ENCODE results near the gene NOP10. TPM values are rescaled to one million over a fixed set of nuclear protein-coding genes. Genes with fewer than 3 reads are reported as not detected.
A peak's percentile ranks its signal among the peaks of the same experiment; 100 is the strongest.
"Not testable (repeated sequence)": the region's sequence is repeated elsewhere in the genome, so short reads cannot be mapped to it uniquely, and the experiment has no call there.

The NOP10 gene
- 100 to 1,000 TPM in 3 of 6 donors, 10 to 100 TPM in 3; 75.4 to 177 (median 104) TPM for total RNA-seq

GRCh38 chr15:34342737-34343575, at the start of gene NOP10, which contains the start of gene NUTM1:
TSS of gene NOP10 (minus strand) at chr15:34343136. CDS start at chr15:34343073, 63 bp downstream.
TSS of gene NUTM1 (plus strand) at chr15:34343315. CDS start at chr15:34343697, 382 bp downstream.
- peak; percentile 79 to 94 for DNase-seq
- H3K4me1 ChIP-seq: peaks cover 11 to 22% (median 18%) of the 10 kb centered on the region in 4 donors
- no peaks in the 10 kb centered on the region for H3K9me3 ChIP-seq
- H3K27ac ChIP-seq: peak within 1 kb of the TSS; percentile 90 to 97 (median 93)
- ATAC-seq (ENCODE audit: low FRiP score in 2 of 2): peak; percentile 97
- H3K27me3 ChIP-seq: no peaks in the 10 kb centered on the region
- peaks cover 0 to 21% (median 1%) of the 10 kb centered on the region in 4 donors for H3K36me3 ChIP-seq
- peak within 1 kb of the TSS; percentile 59 to 85 (median 74) for H3K4me3 ChIP-seq
- TF ChIP-seq POLR2A (IDR thresholded peaks at IDR 0.05) (peak in 3 of 4 donors; percentile 61 to 87 (median 74)), CTCF (IDR thresholded peaks at IDR 0.05) (peak; percentile 80 to 96 (median 94)), POLR2AphosphoS5 (IDR thresholded peaks at IDR 0.05) (peak; percentile 95 to 96), EP300 (IDR thresholded peaks at IDR 0.05) (peak in 1 of 4 donors; percentile 71)
- WGBS, 2 donors: 2% methylated on average over 38 of the region's 38 CpGs

GRCh38 chr15:34389594-34390086, 46.7 kb upstream of the NOP10 start:
- H3K27me3 ChIP-seq; DNase-seq; ATAC-seq (ENCODE audit: low FRiP score in 2 of 2); H3K9me3 ChIP-seq; H3K4me3 ChIP-seq; H3K4me1 ChIP-seq; H3K36me3 ChIP-seq; H3K27ac ChIP-seq: not testable (repeated sequence)
- no CpG with 5 or more reads among the region's 16 CpGs for WGBS, 2 donors

DNA sequence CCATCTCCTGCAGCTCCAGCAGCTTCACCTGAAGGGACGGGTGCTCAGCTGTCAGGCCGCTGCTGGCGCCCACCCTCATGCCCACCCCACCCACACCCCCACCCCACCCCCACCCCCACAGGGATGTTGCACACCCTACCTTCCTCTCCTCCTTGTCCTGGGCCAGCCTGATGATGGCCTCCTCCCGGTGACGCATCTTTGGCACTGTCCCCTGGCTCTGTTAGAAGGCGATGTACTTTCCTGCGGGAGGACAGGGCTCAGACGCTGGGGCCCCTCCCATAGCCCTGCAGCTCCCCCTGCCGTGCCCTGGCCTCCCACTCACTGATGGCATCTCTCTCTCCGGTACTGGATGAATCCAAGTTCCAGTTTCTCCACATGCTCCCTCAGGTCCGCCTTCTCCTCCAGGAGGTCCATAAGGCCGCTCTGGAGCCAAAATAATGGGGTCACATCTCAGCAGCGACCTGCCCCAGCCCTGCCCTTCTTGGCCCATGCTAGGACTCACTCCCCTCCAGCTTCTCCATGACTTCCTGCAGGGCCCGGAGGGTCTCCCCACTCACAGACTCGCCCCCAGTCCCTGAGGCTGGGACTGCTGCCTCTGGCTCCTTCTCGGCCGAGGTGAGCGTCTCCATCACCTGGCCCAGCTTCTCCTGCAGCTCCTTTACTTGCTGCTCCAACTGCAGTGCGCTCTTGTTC, 39.0 kb upstream of the NOP10 start:
- not testable (repeated sequence) for H3K27ac ChIP-seq, H3K4me1 ChIP-seq, H3K27me3 ChIP-seq, H3K4me3 ChIP-seq, DNase-seq, H3K9me3 ChIP-seq, H3K36me3 ChIP-seq
- no CpG with 5 or more reads among the region's 19 CpGs for WGBS, 2 donors
- ATAC-seq (ENCODE audit: low FRiP score in 2 of 2): peak in 1 of 2 donors; percentile 19

DNA sequence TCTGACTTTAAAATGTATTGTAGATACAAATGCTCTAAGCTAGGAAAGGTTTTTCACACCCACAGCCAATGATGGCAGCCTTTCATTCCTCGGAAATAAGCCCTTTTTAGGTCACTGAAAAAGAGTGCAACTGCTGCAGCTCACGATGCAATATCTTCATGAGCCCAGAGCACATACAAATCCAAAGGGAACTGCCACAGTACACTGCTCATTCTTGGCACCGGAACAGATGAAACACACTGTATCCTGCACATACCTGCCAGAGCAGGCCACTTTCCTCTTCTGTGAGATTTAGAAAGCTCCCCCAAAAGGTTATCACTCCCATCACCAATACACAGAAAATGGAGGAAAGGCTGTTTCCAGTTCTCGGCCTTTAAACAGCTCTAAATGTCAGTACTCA, 37.6 kb upstream of the NOP10 start:
- not testable (repeated sequence) for H3K4me3 ChIP-seq; H3K4me1 ChIP-seq; DNase-seq; H3K36me3 ChIP-seq; H3K27ac ChIP-seq; H3K9me3 ChIP-seq; H3K27me3 ChIP-seq; ATAC-seq (ENCODE audit: low FRiP score in 2 of 2)
- 74 to 91% methylated on average over 4 of the region's 4 CpGs for whole genome bisulfite sequencing, 2 donors

- WGBS, 2 donors: 95 to 98% methylated on average over 2 of the region's 2 CpGs
- H3K9me3 ChIP-seq: no peaks in the 10 kb centered on the region
- peaks cover 0 to 4% (median 0%) of the 10 kb centered on the region in 4 donors for H3K36me3 ChIP-seq
- H3K27ac ChIP-seq: no peak overlapping the region
- ATAC-seq (ENCODE audit: low FRiP score in 2 of 2) (no peak), DNase-seq (no peak)
- no peaks in the 10 kb centered on the region for H3K27me3 ChIP-seq
- no peak overlapping the region for H3K4me3 ChIP-seq
- no peaks in the 10 kb centered on the region for H3K4me1 ChIP-seq
- no peak for TF ChIP-seq POLR2AphosphoS5 (IDR thresholded peaks at IDR 0.05)
- TF ChIP-seq POLR2A (IDR thresholded peaks at IDR 0.05): no peak
- TF ChIP-seq EP300 (IDR thresholded peaks at IDR 0.05): no peak
- no peak for TF ChIP-seq CTCF (IDR thresholded peaks at IDR 0.05)
Measured at GRCh38 chr15:34376856-34377255, 33.9 kb upstream of the NOP10 start.

GRCh38 chr15:34375541-34375940, 32.6 kb upstream of the NOP10 start:
- 89 to 91% methylated on average over 2 of the region's 2 CpGs for WGBS, 2 donors
- not testable (repeated sequence) for H3K27me3 ChIP-seq; H3K9me3 ChIP-seq; H3K4me3 ChIP-seq; H3K4me1 ChIP-seq; H3K27ac ChIP-seq; ATAC-seq (ENCODE audit: low FRiP score in 2 of 2); DNase-seq; H3K36me3 ChIP-seq

Measured in upper lobe of left lung (tissue), 6 donors.